Endothelial cell (in vitro differentiated cells): ENCODE results near the gene STARD13. TPM values are rescaled to one million over a fixed set of nuclear protein-coding genes. Genes with fewer than 3 reads are reported as not detected.

Experiments
- DNase-seq: peaks from one replicate; pipeline ENCODE4 v3.0.0; 2021; ENCODE audit warnings: low spot score
- H3K27ac Mint-ChIP-seq: one replicate; pipeline ENCODE4 v1.8.0; 2021; ENCODE audit warnings: mixed read lengths, inconsistent platforms; ENCODE audit not compliant: unreplicated experiment
- H3K27me3 Mint-ChIP-seq: one replicate; pipeline ENCODE4 v1.8.0; 2021; ENCODE audit warnings: mild to moderate bottlenecking, moderate library complexity, mixed read lengths, inconsistent platforms; ENCODE audit not compliant: unreplicated experiment
- H3K36me3 Mint-ChIP-seq: one replicate; pipeline ENCODE4 v1.8.0; 2021; ENCODE audit warnings: mild to moderate bottlenecking, low read depth, mixed read lengths, inconsistent platforms; ENCODE audit not compliant: unreplicated experiment
- H3K4me1 Mint-ChIP-seq: one replicate; pipeline ENCODE4 v1.8.0; 2021; ENCODE audit warnings: mild to moderate bottlenecking, mixed read lengths, inconsistent platforms; ENCODE audit not compliant: unreplicated experiment
- H3K4me3 Mint-ChIP-seq: one replicate; pipeline ENCODE4 v1.8.0; 2021; ENCODE audit warnings: mild to moderate bottlenecking, mixed read lengths, inconsistent platforms; ENCODE audit not compliant: unreplicated experiment
- H3K9me3 Mint-ChIP-seq: one replicate; pipeline ENCODE4 v1.8.0; 2021; ENCODE audit warnings: mixed read lengths, inconsistent platforms; ENCODE audit not compliant: unreplicated experiment
- CTCF ChIP-seq: fragments of 200-600 bp; sonication (generic); IDR thresholded peaks from one replicate; pipeline ENCODE4 v1.5.0; 2021; ENCODE audit warnings: antibody characterized with exemption; ENCODE audit not compliant: unreplicated experiment
- total RNA-seq: library from RNA; stranded (reverse); fragmentation: NEBNext Ultra II Directional; extraction: Animal tissue kit (Norgen Biotek cat#: 25700); gene quantifications from one replicate; pipeline ENCODE4 v1.2.1, GENCODE V29; 2021; ENCODE audit not compliant: unreplicated experiment

STARD13 gene
- total RNA-seq, 1 donor from 2014 or later = 63.8 TPM

DNA sequence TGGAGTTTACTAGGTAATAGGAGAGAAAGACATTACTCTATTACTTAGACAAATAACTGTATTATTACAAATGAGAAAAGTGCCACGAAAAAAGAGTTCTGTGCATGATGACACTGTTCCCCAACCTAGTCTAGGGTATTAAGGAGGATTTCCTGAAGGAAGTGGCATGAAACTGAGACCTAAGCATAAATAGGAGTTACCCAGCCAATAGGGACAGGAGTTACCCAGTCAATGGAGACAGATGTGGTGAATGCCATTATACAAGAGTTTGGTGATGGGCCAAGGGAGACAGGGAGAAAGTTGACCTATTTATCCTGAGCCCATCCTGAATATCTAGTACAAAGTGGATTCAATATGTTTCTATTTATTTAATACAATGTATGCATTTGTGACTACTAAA lies 203.9 kb downstream of the STARD13 start:
- peaks cover 15% of the 10 kb centered on the region for H3K4me1 Mint-ChIP-seq
- no peak for TF ChIP-seq CTCF
- no peak for DNase-seq
- H3K36me3 Mint-ChIP-seq = no peaks in the 10 kb centered on the region
- H3K4me3 Mint-ChIP-seq = no peak overlapping the region
- no peak overlapping the region for H3K27ac Mint-ChIP-seq
- H3K27me3 Mint-ChIP-seq = peaks cover 1% of the 10 kb centered on the region
- H3K9me3 Mint-ChIP-seq = no peaks in the 10 kb centered on the region

- Mint-ChIP-seq H3K27ac (no peak overlapping the region), H3K4me1 (peaks cover 15% of the 10 kb centered on the region)
Observed at GRCh38 chr13:33080972-33081590, 204.5 kb downstream of the STARD13 start.

GRCh38 chr13:33079960-33080359 lies 205.6 kb downstream of the STARD13 start:
- H3K9me3 Mint-ChIP-seq = no peaks in the 10 kb centered on the region
- H3K4me1 Mint-ChIP-seq = peaks cover 15% of the 10 kb centered on the region
- no peak overlapping the region for H3K4me3 Mint-ChIP-seq
- no peak overlapping the region for H3K27ac Mint-ChIP-seq
- H3K36me3 Mint-ChIP-seq = no peaks in the 10 kb centered on the region
- no peak for DNase-seq
- TF ChIP-seq CTCF = no peak
- H3K27me3 Mint-ChIP-seq = peaks cover 1% of the 10 kb centered on the region

More at GRCh38 chr13:33080972-33081590, 204.5 kb downstream of the STARD13 start:
- Mint-ChIP-seq H3K4me3 (no peak overlapping the region), H3K36me3 (no peaks in the 10 kb centered on the region), H3K9me3 (no peaks in the 10 kb centered on the region), H3K27me3 (peaks cover 1% of the 10 kb centered on the region)
- no peak for TF ChIP-seq CTCF
- no peak for DNase-seq

GRCh38 chr13:33078263-33078662 lies 207.3 kb downstream of the STARD13 start:
- no peak for TF ChIP-seq CTCF
- Mint-ChIP-seq H3K27me3 (peaks cover 1% of the 10 kb centered on the region), H3K27ac (no peak overlapping the region), H3K4me1 (peaks cover 15% of the 10 kb centered on the region), H3K4me3 (no peak overlapping the region), H3K9me3 (no peaks in the 10 kb centered on the region), H3K36me3 (no peaks in the 10 kb centered on the region)
- no peak for DNase-seq

DNA sequence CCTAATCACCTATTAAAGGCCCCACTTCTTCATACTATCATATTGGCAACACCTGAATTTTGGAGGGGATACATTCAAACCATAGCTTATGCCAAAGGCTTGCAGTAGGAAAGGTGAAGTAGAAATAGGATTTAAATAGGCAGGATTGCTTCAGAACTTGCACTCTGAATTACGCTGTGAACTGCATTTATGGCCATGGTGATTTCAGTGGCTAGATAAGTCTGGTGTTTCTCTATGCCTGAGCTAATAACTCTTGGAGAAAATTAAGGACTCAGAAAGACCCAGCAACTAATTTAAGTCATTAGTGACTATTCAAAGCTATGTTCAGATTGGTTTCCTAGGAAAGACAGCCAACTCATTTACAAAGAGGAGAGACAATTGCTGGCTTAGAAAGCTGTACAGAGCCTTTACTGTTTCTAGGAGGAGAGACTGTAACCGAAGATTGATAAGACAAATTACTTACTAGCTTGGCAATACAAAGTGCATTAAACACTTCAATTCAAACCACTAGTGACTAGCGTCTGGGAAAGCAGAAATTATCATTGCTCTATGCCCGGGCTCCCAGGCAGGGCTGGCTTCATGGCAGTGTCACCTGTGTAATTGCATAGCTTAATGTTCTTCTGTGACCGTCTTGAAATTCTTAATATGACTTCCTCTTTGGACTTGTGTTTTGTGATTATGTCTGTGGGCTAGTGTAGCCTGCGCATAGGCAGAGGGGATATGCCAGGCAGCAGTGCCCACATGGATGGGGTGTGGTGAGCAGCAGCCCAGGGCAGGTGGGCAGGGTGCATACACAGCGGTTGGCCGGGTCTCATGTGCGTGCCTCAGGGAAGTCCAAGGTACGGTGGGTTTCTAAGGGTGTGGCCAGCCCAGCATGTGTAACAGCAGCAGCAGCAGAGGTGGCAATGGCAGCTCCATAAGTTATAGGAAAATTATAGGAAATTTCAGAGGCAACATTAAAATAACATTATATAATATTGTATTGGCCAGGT lies 209.3 kb downstream of the STARD13 start:
- Mint-ChIP-seq H3K27ac (no peak overlapping the region), H3K36me3 (no peaks in the 10 kb centered on the region)

More for the DNA sequence above, 209.3 kb downstream of the STARD13 start:
- Mint-ChIP-seq H3K9me3 (no peaks in the 10 kb centered on the region), H3K4me1 (peaks cover 12% of the 10 kb centered on the region), H3K27me3 (peaks cover 1% of the 10 kb centered on the region), H3K4me3 (no peak overlapping the region)
- DNase-seq = no peak
- TF ChIP-seq CTCF = no peak
